ENCODE measurements around the gene KCND3.

Gene KCND3

GRCh38 chr1:111826278-111826677 lies 163.2 kb downstream of the KCND3 start:
- peaks cover 6% of the 10 kb centered on the region; the same call in 1 of the 2 replicates for H3K27me3 ChIP-seq (ENCODE audit: control insufficient read depth, low read length)

GRCh38 chr1:111825217-111825616 lies 164.3 kb downstream of the KCND3 start:
- Histone ChIP-seq H3K9me2 (replicated peaks; ENCODE audit: control insufficient read depth, low read length) (no peaks in the 10 kb centered on the region), H3K27ac (ENCODE audit: low read depth, low read length) (no peak overlapping the region), H3K4me2 (ENCODE audit: low read length) (no peak overlapping the region), H3K27me3 (ENCODE audit: control insufficient read depth, low read length) (peaks cover 6% of the 10 kb centered on the region; the same call in 1 of the 2 replicates), H3K36me3 (ENCODE audit: control insufficient read depth, low read length) (no peaks in the 10 kb centered on the region), H3K79me2 (ENCODE audit: control insufficient read depth, low read length) (no peaks in the 10 kb centered on the region), H3F3A (ENCODE audit: control insufficient read depth, insufficient read depth) (no peaks in the 10 kb centered on the region), H4K20me1 (ENCODE audit: control insufficient read depth, insufficient read depth, low read depth, low read length) (no peaks in the 10 kb centered on the region), H3K9me3 (ENCODE audit: control insufficient read depth, insufficient read depth, low read length) (no peaks in the 10 kb centered on the region), H3K4me3 (ENCODE audit: low read length) (no peak overlapping the region), H3K4me1 (ENCODE audit: control insufficient read depth, low read length) (no peaks in the 10 kb centered on the region)
- no peak for TF ChIP-seq CTCF (IDR thresholded peaks at IDR 0.05; ENCODE audit: low read depth, low read length, poor library complexity, severe bottlenecking)
- no peak for TF ChIP-seq EZH2phosphoT487 (IDR thresholded peaks at IDR 0.05; ENCODE audit: borderline replicate concordance, low read length)

More at GRCh38 chr1:111826278-111826677, 163.2 kb downstream of the KCND3 start:
- Histone ChIP-seq H3K4me1 (ENCODE audit: control insufficient read depth, low read length) (no peaks in the 10 kb centered on the region), H3K9me2 (replicated peaks; ENCODE audit: control insufficient read depth, low read length) (no peaks in the 10 kb centered on the region), H3K9me3 (ENCODE audit: control insufficient read depth, insufficient read depth, low read length) (no peaks in the 10 kb centered on the region), H3K79me2 (ENCODE audit: control insufficient read depth, low read length) (no peaks in the 10 kb centered on the region), H4K20me1 (ENCODE audit: control insufficient read depth, insufficient read depth, low read depth, low read length) (no peaks in the 10 kb centered on the region), H3F3A (ENCODE audit: control insufficient read depth, insufficient read depth) (no peaks in the 10 kb centered on the region), H3K36me3 (ENCODE audit: control insufficient read depth, low read length) (no peaks in the 10 kb centered on the region), H3K4me3 (ENCODE audit: low read length) (no peak overlapping the region), H3K27ac (ENCODE audit: low read depth, low read length) (no peak overlapping the region), H3K4me2 (ENCODE audit: low read length) (no peak overlapping the region)
- no peak for TF ChIP-seq EZH2phosphoT487 (IDR thresholded peaks at IDR 0.05; ENCODE audit: borderline replicate concordance, low read length)
- TF ChIP-seq CTCF (IDR thresholded peaks at IDR 0.05; ENCODE audit: low read depth, low read length, poor library complexity, severe bottlenecking): no peak

- Histone ChIP-seq H3K9me2 (replicated peaks; ENCODE audit: control insufficient read depth, low read length) (no peaks in the 10 kb centered on the region), H3K4me2 (ENCODE audit: low read length) (no peak overlapping the region), H3K36me3 (ENCODE audit: control insufficient read depth, low read length) (no peaks in the 10 kb centered on the region), H3K27ac (ENCODE audit: low read depth, low read length) (no peak overlapping the region), H3F3A (ENCODE audit: control insufficient read depth, insufficient read depth) (no peaks in the 10 kb centered on the region), H3K9me3 (ENCODE audit: control insufficient read depth, insufficient read depth, low read length) (no peaks in the 10 kb centered on the region), H3K79me2 (ENCODE audit: control insufficient read depth, low read length) (no peaks in the 10 kb centered on the region), H3K27me3 (ENCODE audit: control insufficient read depth, low read length) (peaks cover 6% of the 10 kb centered on the region; the same call in 1 of the 2 replicates), H4K20me1 (ENCODE audit: control insufficient read depth, insufficient read depth, low read depth, low read length) (no peaks in the 10 kb centered on the region), H3K4me3 (ENCODE audit: low read length) (no peak overlapping the region), H3K4me1 (ENCODE audit: control insufficient read depth, low read length) (no peaks in the 10 kb centered on the region)
- TF ChIP-seq EZH2phosphoT487 (IDR thresholded peaks at IDR 0.05; ENCODE audit: borderline replicate concordance, low read length) (no peak), CTCF (IDR thresholded peaks at IDR 0.05; ENCODE audit: low read depth, low read length, poor library complexity, severe bottlenecking) (no peak)
Measured at GRCh38 chr1:111822138-111822537, 167.3 kb downstream of the KCND3 start.
